GM15510 (cell line): ENCODE data around the gene ZBTB7C.

Experiments used
- POLR2A ChIP-seq: IDR thresholded peaks from 3 replicates; pipeline ENCODE4 v1.6.1; 2011; ENCODE audit warnings: borderline replicate concordance; ENCODE audit not compliant: insufficient read length; ENCODE audit errors: extremely low read depth

Gene ZBTB7C

GRCh38 chr18:48153613-48154481 lies 255.3 kb downstream of the ZBTB7C start:
- no peak for TF ChIP-seq POLR2A

DNA sequence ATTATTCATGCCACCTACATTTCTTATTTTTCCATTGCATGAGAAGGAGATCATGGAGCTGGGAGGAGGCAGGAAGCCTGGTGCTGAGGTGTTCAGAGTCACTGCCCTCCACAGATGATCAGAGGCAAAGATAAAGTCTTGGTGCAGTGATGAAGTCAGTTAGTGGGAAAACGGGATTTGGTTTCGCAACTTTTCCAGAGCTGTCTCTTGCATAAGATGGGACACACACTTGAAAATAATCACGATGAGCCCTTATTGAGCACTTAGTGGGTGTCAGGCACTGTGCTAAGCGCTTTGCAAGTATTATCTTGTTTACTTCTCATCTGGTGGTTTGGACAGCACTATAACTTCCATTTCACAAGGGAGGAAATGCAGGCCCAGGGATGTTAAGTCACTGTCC lies 256.6 kb downstream of the ZBTB7C start:
- no peak for TF ChIP-seq POLR2A

- no peak for TF ChIP-seq POLR2A
Measured at GRCh38 chr18:48151421-48152065, 257.6 kb downstream of the ZBTB7C start.

- no peak for TF ChIP-seq POLR2A
Measured at GRCh38 chr18:48149020-48149685, 260.0 kb downstream of the ZBTB7C start.

DNA sequence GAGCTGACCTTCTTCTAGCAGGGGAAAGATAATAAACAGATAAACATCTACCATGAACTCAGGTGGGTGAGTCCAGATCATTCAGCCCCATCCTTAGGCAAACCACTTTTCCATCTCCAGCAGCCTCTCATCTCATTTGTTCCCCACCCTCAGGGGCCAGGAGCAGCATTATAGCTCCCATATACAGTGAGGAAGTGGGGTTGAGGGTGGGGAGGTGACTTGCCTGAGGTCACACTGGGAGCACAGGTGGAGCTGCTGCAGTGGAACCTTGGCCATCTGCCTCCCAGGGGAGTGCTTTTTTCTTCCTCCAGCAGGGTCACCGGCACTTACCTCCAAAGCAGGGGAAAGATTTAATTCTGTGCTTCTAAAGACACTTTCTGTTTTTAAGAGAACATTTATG lies 266.2 kb downstream of the ZBTB7C start:
- no peak for TF ChIP-seq POLR2A

- no peak for TF ChIP-seq POLR2A
Measured at GRCh38 chr18:48142353-48142752, 266.8 kb downstream of the ZBTB7C start.

DNA sequence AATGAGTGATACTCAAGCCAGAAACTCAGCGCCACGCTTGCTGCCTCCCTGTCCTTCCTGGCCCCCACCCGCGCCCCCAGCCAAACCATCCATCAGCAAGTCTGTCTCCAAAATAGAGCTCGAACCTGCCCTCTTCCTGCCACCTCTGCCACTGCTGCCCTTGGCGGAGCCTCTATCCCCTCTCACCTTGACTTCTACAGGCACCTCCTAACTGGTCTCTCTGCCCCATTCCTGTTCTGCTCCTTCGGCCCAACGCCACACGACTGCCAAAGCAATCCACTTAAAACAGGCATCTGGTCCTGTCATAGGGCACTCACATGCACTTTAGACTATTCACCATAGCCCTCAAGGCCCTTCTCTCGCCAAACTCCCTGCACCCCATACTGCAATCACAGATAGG lies 268.5 kb downstream of the ZBTB7C start:
- TF ChIP-seq POLR2A, result no peak

DNA sequence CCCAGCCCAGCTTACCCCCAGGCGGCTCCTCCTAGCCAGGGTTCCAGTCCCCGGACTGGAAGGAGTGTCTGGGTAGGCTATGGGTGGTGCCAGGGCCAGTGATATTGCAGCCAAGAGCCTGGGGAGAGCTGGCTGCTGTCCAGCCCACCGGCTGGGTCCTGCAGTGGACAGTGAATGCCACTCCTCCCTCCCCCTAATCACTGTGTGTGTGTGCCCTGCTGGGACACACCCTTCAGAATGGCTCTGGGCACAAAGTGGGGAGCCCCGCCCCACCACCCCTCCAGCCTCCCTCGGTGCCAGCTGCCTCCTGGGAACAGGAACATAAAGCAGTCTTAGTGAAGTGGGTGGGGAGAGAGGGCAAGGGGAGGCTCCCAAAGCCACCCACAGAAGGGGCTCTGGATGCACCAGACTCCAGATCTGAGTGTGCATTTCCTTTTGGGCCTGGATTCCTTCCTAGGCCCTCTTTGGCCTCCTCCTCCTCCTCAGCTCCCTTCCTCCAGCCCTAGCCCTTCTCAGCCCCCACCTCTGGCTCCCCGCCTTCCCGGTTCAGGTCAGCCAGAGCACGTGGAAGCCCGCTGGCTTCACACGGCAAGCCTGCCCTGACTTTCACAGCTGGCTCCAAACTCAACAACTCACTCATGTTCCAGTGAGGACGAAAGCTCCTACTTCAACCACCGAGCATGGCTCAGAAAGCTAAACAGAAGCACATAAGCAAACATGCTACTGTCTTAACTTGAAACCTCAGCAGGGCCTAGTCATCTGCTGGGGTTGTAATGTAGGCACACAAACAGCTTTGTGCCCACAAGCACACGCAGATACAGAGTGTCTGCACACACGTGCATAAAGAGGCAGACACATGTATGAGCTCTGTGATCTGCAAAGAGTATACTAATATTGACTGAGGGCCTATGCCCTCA lies 269.5 kb downstream of the ZBTB7C start:
- TF ChIP-seq POLR2A, result no peak

- no peak for TF ChIP-seq POLR2A
Measured at GRCh38 chr18:48138660-48139430, 270.3 kb downstream of the ZBTB7C start.

GRCh38 chr18:48138210-48138609 lies 271.0 kb downstream of the ZBTB7C start:
- TF ChIP-seq POLR2A, result no peak

- TF ChIP-seq POLR2A, result no peak
Measured at GRCh38 chr18:48137374-48138081, 271.7 kb downstream of the ZBTB7C start.

- TF ChIP-seq POLR2A, result no peak
Measured at GRCh38 chr18:48136827-48137373, 272.3 kb downstream of the ZBTB7C start.
